GM23338 (cell line): ENCODE data around the gene SNAP47. TPM values are rescaled to one million over a fixed set of nuclear protein-coding genes. Genes with fewer than 3 reads are reported as not detected.

ENCODE experiments used
- ATAC-seq: fragments of 200-7000 bp; cut with Tn5 transposase; 3 replicates; pipeline ENCODE4 v1.9.1; 2020
- DNase-seq: peaks from one replicate; pipeline ENCODE4 v3.0.0-alpha.2; 2015; ENCODE audit warnings: low spot score
- H2AFZ ChIP-seq: fragments of 200-600 bp; sonication (generic); 2 replicates; pipeline ENCODE4 v1.8.0; 2016; ENCODE audit warnings: antibody characterized with exemption, mild to moderate bottlenecking, moderate library complexity
- H3F3A ChIP-seq: fragments of 200-600 bp; sonication (generic); replicated peaks from 2 replicates; pipeline ENCODE4 v1.8.0; 2017; ENCODE audit warnings: antibody characterized with exemption, mixed run types, low read depth
- H3K27ac ChIP-seq: fragments of 200-600 bp; sonication (generic); 2 replicates; pipeline ENCODE4 v1.6.1; 2016; ENCODE audit warnings: low read depth
- H3K27me3 ChIP-seq: fragments of 200-600 bp; sonication (generic); 2 replicates; pipeline ENCODE4 v1.8.0; 2016; ENCODE audit warnings: mild to moderate bottlenecking, mixed run types, moderate library complexity; ENCODE audit not compliant: insufficient read depth
- H3K36me3 ChIP-seq: fragments of 200-600 bp; sonication (generic); 2 replicates; pipeline ENCODE4 v1.8.0; 2016; ENCODE audit warnings: mild to moderate bottlenecking; ENCODE audit not compliant: insufficient read depth
- H3K4me1 ChIP-seq: fragments of 200-600 bp; sonication (generic); 2 replicates; pipeline ENCODE4 v1.8.0; 2016; ENCODE audit warnings: mild to moderate bottlenecking, moderate library complexity; ENCODE audit not compliant: insufficient read depth
- H3K4me2 ChIP-seq: fragments of 200-600 bp; sonication (generic); 2 replicates; pipeline ENCODE4 v1.7.1; 2017; ENCODE audit warnings: mixed run types
- H3K4me3 ChIP-seq: fragments of 200-600 bp; sonication (generic); 2 replicates; pipeline ENCODE4 v1.6.1; 2016; ENCODE audit warnings: mixed run types
- H3K79me2 ChIP-seq: fragments of 200-600 bp; sonication (generic); replicated peaks from 2 replicates; pipeline ENCODE4 v1.8.0; 2017; ENCODE audit warnings: mild to moderate bottlenecking; ENCODE audit not compliant: insufficient read depth
- H3K9me2 ChIP-seq: fragments of 200-600 bp; sonication (generic); 2 replicates; pipeline ENCODE4 v1.8.0; 2017; ENCODE audit not compliant: insufficient read depth
- H4K20me1 ChIP-seq: fragments of 200-600 bp; sonication (generic); replicated peaks from 2 replicates; pipeline ENCODE4 v1.8.0; 2017; ENCODE audit warnings: mild to moderate bottlenecking; ENCODE audit not compliant: insufficient read depth
- H3K27ac Mint-ChIP-seq: 2 replicates; pipeline ENCODE4 v1.8.0; 2020; ENCODE audit warnings: inconsistent platforms, mild to moderate bottlenecking, moderate library complexity, mixed read lengths
- H3K27me3 Mint-ChIP-seq: 3 replicates; pipeline ENCODE4 v1.8.0; 2022; ENCODE audit warnings: low read depth, mild to moderate bottlenecking, moderate library complexity, mixed read lengths, inconsistent platforms; ENCODE audit not compliant: insufficient read depth, poor library complexity
- H3K36me3 Mint-ChIP-seq: 3 replicates; pipeline ENCODE4 v1.8.0; 2021; ENCODE audit warnings: low read depth, mild to moderate bottlenecking, inconsistent platforms, moderate library complexity, mixed read lengths
- H3K4me1 Mint-ChIP-seq: 3 replicates; pipeline ENCODE4 v1.8.0; 2020; ENCODE audit warnings: mild to moderate bottlenecking, inconsistent platforms, mixed read lengths
- H3K4me3 Mint-ChIP-seq: 3 replicates; pipeline ENCODE4 v1.8.0; 2021; ENCODE audit warnings: moderate library complexity, mild to moderate bottlenecking, inconsistent platforms, mixed read lengths
- H3K9me3 Mint-ChIP-seq: 3 replicates; pipeline ENCODE4 v1.8.0; 2020; ENCODE audit warnings: moderate library complexity, mild to moderate bottlenecking, inconsistent platforms, mixed read lengths
- ETS1 ChIP-seq: IDR thresholded peaks from 2 replicates; pipeline ENCODE4 v1.6.1; 2016; ENCODE audit warnings: antibody characterized with exemption
- EZH2 ChIP-seq: fragments of 200-600 bp; sonication (generic); IDR thresholded peaks from one replicate; pipeline ENCODE4 v1.8.0; 2017; ENCODE audit warnings: antibody characterized with exemption, mild to moderate bottlenecking, low read depth; ENCODE audit not compliant: unreplicated experiment
- EZH2phosphoT487 ChIP-seq: fragments of 200-600 bp; sonication (generic); IDR thresholded peaks from one replicate; pipeline ENCODE4 v1.8.1; 2018; ENCODE audit warnings: antibody characterized with exemption; ENCODE audit not compliant: unreplicated experiment
- JUNB ChIP-seq: IDR thresholded peaks from one replicate; pipeline ENCODE4 v1.6.1; 2016; ENCODE audit warnings: antibody characterized with exemption; ENCODE audit not compliant: unreplicated experiment
- REST ChIP-seq: IDR thresholded peaks from one replicate; pipeline ENCODE4 v1.6.1; 2018; ENCODE audit warnings: antibody characterized with exemption; ENCODE audit not compliant: unreplicated experiment
- ZNF331 ChIP-seq: fragments of 250-450 bp; sonication (Bioruptor Pico); IDR thresholded peaks from 2 replicates; pipeline ENCODE4 v1.5.0; 2020; ENCODE audit warnings: low read depth, mild to moderate bottlenecking, moderate library complexity
- ZNF462 ChIP-seq: fragments of 250-450 bp; sonication (Bioruptor Pico); IDR thresholded peaks from 2 replicates; pipeline ENCODE4 v1.5.0; 2020; ENCODE audit warnings: mild to moderate bottlenecking, moderate library complexity
- polyA plus RNA-seq: library from polyadenylated mRNA; unstranded; fragments of >200 nt; fragmentation: Nextera tagmentation; extraction: Ambion mirVana; gene quantifications from 2 replicates; pipeline ENCODE4 v1.2.1, GENCODE V29; 2016
- total RNA-seq: library from RNA; depleted of rRNA; stranded (reverse); fragments of >200 nt; shearing (Covaris generic); gene quantifications from 2 replicates; pipeline ENCODE4 v1.2.3, GENCODE V29; 2014

Gene SNAP47
- total and polyA plus RNA-seq, 2 experiments from 2014 or later: 19.5 to 51.8 TPM

- DNase-seq (no peak), ATAC-seq (no peak)
- no peak overlapping the region for H3K27ac ChIP-seq
- Mint-ChIP-seq H3K36me3 (peaks cover 22% of the 10 kb centered on the region), H3K27me3 (peaks cover 6% of the 10 kb centered on the region), H3K9me3 (no peaks in the 10 kb centered on the region), H3K4me1 (no peaks in the 10 kb centered on the region), H3K4me3 (no peak overlapping the region), H3K27ac (no peak overlapping the region)
- no peak overlapping the region for H2AFZ ChIP-seq
- no peaks in the 10 kb centered on the region for H3K79me2 ChIP-seq
- H3K4me1 ChIP-seq: no peaks in the 10 kb centered on the region
- H3K9me2 ChIP-seq: no peaks in the 10 kb centered on the region
- no peaks in the 10 kb centered on the region for H3K36me3 ChIP-seq
- no peaks in the 10 kb centered on the region for H3K27me3 ChIP-seq
- TF ChIP-seq REST: no peak
- no peak for TF ChIP-seq EZH2phosphoT487
- no peak for TF ChIP-seq EZH2
- no peak overlapping the region for H3K4me2 ChIP-seq
- peaks cover 6% of the 10 kb centered on the region; the same call in 1 of the 2 replicates for H4K20me1 ChIP-seq
- no peak overlapping the region for H3K4me3 ChIP-seq
- no peaks in the 10 kb centered on the region for H3F3A ChIP-seq
Measured at GRCh38 chr1:227771326-227771725, 36.1 kb downstream of the SNAP47 start.

- ATAC-seq: no peak
- TF ChIP-seq EZH2: no peak
- no peak for TF ChIP-seq ETS1
- no peak for TF ChIP-seq JUNB
- TF ChIP-seq ZNF462 (CRISPR knock-in tag): no peak
- TF ChIP-seq ZNF331 (CRISPR knock-in tag): no peak
- Histone ChIP-seq H2AFZ (no peak overlapping the region), H3K27ac (no peak overlapping the region), H3K4me3 (no peak overlapping the region), H3K36me3 (no peaks in the 10 kb centered on the region), H3K27me3 (no peaks in the 10 kb centered on the region), H3K9me2 (no peaks in the 10 kb centered on the region), H3K4me1 (no peaks in the 10 kb centered on the region), H4K20me1 (peaks cover 6% of the 10 kb centered on the region; the same call in 1 of the 2 replicates), H3F3A (no peaks in the 10 kb centered on the region), H3K79me2 (no peaks in the 10 kb centered on the region), H3K4me2 (no peak overlapping the region)
- Mint-ChIP-seq H3K27me3 (peaks cover 6% of the 10 kb centered on the region), H3K9me3 (no peaks in the 10 kb centered on the region), H3K36me3 (peaks cover 21% of the 10 kb centered on the region), H3K4me1 (no peaks in the 10 kb centered on the region), H3K27ac (no peak overlapping the region), H3K4me3 (no peak overlapping the region)
- DNase-seq: no peak
Measured at GRCh38 chr1:227771771-227772170, 36.5 kb downstream of the SNAP47 start.
